HepG2 (cell line): ENCODE measurements around the gene FAM222A. TPM values are rescaled to one million over a fixed set of nuclear protein-coding genes. Genes with fewer than 3 reads are reported as not detected.

Source experiments
- ATAC-seq: fragments of 200-7000 bp; cut with Tn5 transposase; 3 replicates; pipeline ENCODE4 v1.9.1; 2020; ENCODE audit warnings: mild to moderate bottlenecking, moderate library complexity
- BruUV-seq: library from RNA; stranded (reverse); fragments of 400-500 nt; replicated peaks from 2 replicates; lab custom pipeline; 2021; lab: Mats Ljungman, UMichigan
- CTCF ChIA-PET: fragments of 300-600 bp; formaldehyde crosslinking; extraction: SDS; loops from one replicate; lab custom pipeline; 2021; ENCODE audit warnings: low total read pairs, inconsistent platforms, low intra/inter-chr PET ratio; lab: Yijun Ruan, JAX
- POLR2A ChIA-PET: fragments of 350-600 bp; sonication (Branson Sonifier 250); formaldehyde crosslinking; loops from one replicate; lab custom pipeline; 2020; ENCODE audit warnings: antibody characterized with exemption, inconsistent platforms; lab: Yijun Ruan, JAX
- DNase-seq: peaks from one replicate; pipeline ENCODE4 v3.0.0-alpha.2; 2015; ENCODE audit warnings: low spot score
- FAIRE-seq: peaks from 3 replicates; lab custom pipeline; 2011; peaks lifted over from hg19 to GRCh38; lab: Jason Lieb, UNC
- H2AFZ ChIP-seq: one replicate; pipeline ENCODE4 v1.6.1; 2011; ENCODE audit warnings: low read length, inconsistent platforms
- H3K27ac ChIP-seq: fragments of 300-600 bp; 3 replicates; pipeline ENCODE4 v1.8.0; 2011; ENCODE audit warnings: mixed run types, mild to moderate bottlenecking, mixed read lengths, low read length, inconsistent platforms; ENCODE audit not compliant: insufficient read depth; ENCODE audit errors: extremely low read length
- H3K27me3 ChIP-seq, 2 experiments: fragments of 200-600 bp in 1 of 2; 2 replicates in 1 of 2; 3 replicates in 1 of 2; pipeline versions ENCODE4 v1.6.0 to v1.8.0; 2011; ENCODE audit warnings: low read length in 2 of 2, mild to moderate bottlenecking in 2 of 2, moderate library complexity in 2 of 2, inconsistent platforms in 1 of 2; ENCODE audit not compliant: insufficient read depth in 2 of 2, control insufficient read depth in 1 of 2
- H3K36me3 ChIP-seq, 2 experiments: fragments of 200-600 bp in 1 of 2; replicated peaks in 1 of 2; 2 replicates in 1 of 2; 3 replicates in 1 of 2; pipeline versions ENCODE4 v1.5.1 to v1.8.0; 2011; ENCODE audit warnings: low read length in 2 of 2, inconsistent platforms in 1 of 2; ENCODE audit not compliant: insufficient read depth in 2 of 2, control insufficient read depth in 1 of 2
- H3K4me1 ChIP-seq: 2 replicates; pipeline ENCODE4 v1.5.1; 2012; ENCODE audit warnings: low read length, inconsistent platforms; ENCODE audit not compliant: insufficient read depth
- H3K4me2 ChIP-seq: 2 replicates; pipeline ENCODE4 v1.6.0; 2011; ENCODE audit warnings: low read depth, low read length, inconsistent platforms
- H3K4me3 ChIP-seq, 3 experiments: fragments of 200-600 bp in 1 of 3; sonication (generic), shearing (Covaris generic) in 1 of 3; replicated peaks in 1 of 3; 2 replicates each; pipeline ENCODE4 v1.5.1; 2011 to 2016; ENCODE audit warnings: low read length in 3 of 3, inconsistent platforms in 2 of 3, low read depth in 2 of 3, mild to moderate bottlenecking in 2 of 3, control low read depth in 1 of 3, mixed read lengths in 1 of 3; ENCODE audit not compliant: insufficient read depth in 1 of 3
- H3K79me2 ChIP-seq: one replicate; pipeline ENCODE4 v1.6.1; 2011; ENCODE audit warnings: low read length, inconsistent platforms; ENCODE audit not compliant: insufficient read depth
- H3K9ac ChIP-seq: 2 replicates; pipeline ENCODE4 v1.6.0; 2011; ENCODE audit warnings: mild to moderate bottlenecking, low read depth, low read length, inconsistent platforms; ENCODE audit not compliant: insufficient read depth
- H3K9me3 ChIP-seq: 2 replicates; pipeline ENCODE4 v1.5.1; 2012; ENCODE audit warnings: mild to moderate bottlenecking, low read length
- H4K20me1 ChIP-seq: 2 replicates; pipeline ENCODE4 v1.6.0; 2011; ENCODE audit warnings: inconsistent platforms, mild to moderate bottlenecking, low read length, moderate library complexity; ENCODE audit not compliant: insufficient read depth
- ARID4A ChIP-seq: sonication (generic); formaldehyde crosslinking; IDR thresholded peaks from 2 replicates; pipeline ENCODE4 v1.5.0; 2020; ENCODE audit warnings: mild to moderate bottlenecking, missing genetic modification reagents, borderline replicate concordance
- CBX2 ChIP-seq, 2 experiments: fragments of 200-600 bp in 1 of 2; sonication (generic); formaldehyde crosslinking in 1 of 2; IDR thresholded peaks; 2 replicates each; pipeline versions ENCODE4 v1.7.0 to v1.8.1; 2018 to 2022; ENCODE audit warnings: low read depth in 2 of 2, low read length in 1 of 2, mild to moderate bottlenecking in 1 of 2, missing genetic modification reagents in 1 of 2
- HHEX ChIP-seq: IDR thresholded peaks from 2 replicates; pipeline ENCODE4 v1.6.1; 2016; ENCODE audit warnings: control low read depth
- NFE2L2 ChIP-seq: fragments of 150-350 bp; IDR thresholded peaks from 2 replicates; pipeline ENCODE4 v1.6.1; 2014; ENCODE audit warnings: low read length
- NFYB ChIP-seq: sonication (generic); formaldehyde crosslinking; IDR thresholded peaks from 2 replicates; pipeline ENCODE4 v1.4.0; 2020; ENCODE audit warnings: missing genetic modification reagents
- NFYC ChIP-seq: IDR thresholded peaks from 2 replicates; pipeline ENCODE4 v1.6.1; 2016; ENCODE audit warnings: missing genetic modification reagents, missing compliant biosample characterization
- RBM22 ChIP-seq: fragments of 200-400 bp; formaldehyde crosslinking; optimal IDR thresholded peaks from 2 replicates; pipeline ENCODE3; 2017; ENCODE audit warnings: mild to moderate bottlenecking, low read length, moderate library complexity
- STAG1 ChIP-seq: sonication (generic); formaldehyde crosslinking; IDR thresholded peaks from 2 replicates; pipeline ENCODE4 v1.4.0; 2020; ENCODE audit warnings: missing genetic modification reagents
- USF2 ChIP-seq, 2 experiments: sonication (generic) in 1 of 2; formaldehyde crosslinking in 1 of 2; IDR thresholded peaks; 2 replicates each; pipeline versions ENCODE4 v1.5.1 to v1.6.1; 2011 to 2020; ENCODE audit warnings: borderline replicate concordance in 1 of 2, low read depth in 1 of 2, low read length in 1 of 2, mild to moderate bottlenecking in 1 of 2, missing genetic modification reagents in 1 of 2, moderate library complexity in 1 of 2
- ZNF251 ChIP-seq: sonication (generic); formaldehyde crosslinking; IDR thresholded peaks from 2 replicates; pipeline ENCODE4 v1.9.0; 2021; ENCODE audit warnings: mild to moderate bottlenecking, missing genetic modification reagents
- ZSCAN20 ChIP-seq: sonication (generic); formaldehyde crosslinking; IDR thresholded peaks from 2 replicates; pipeline ENCODE4 v1.4.0; 2020; ENCODE audit warnings: missing genetic modification reagents, mild to moderate bottlenecking, borderline replicate concordance
- WGBS: methylation state at CpG from one replicate; pipeline ENCODE4 v1.1.6; 2017; ENCODE audit warnings: low lambda C conversion rate; 5-methylcytosine and 5-hydroxymethylcytosine counted together
- in situ Hi-C: cut with HindIII; loops from 2 replicates; pipeline ENCODE4 v1.10.0; 2017; ENCODE audit warnings: low pct_unique_long_range_greater_than_20kb; ENCODE audit not compliant: extremely low pct_ligation_motif_present
- intact Hi-C: fragments of 100-400 bp; cut with micrococcal nuclease; formaldehyde crosslinking; loops from one replicate; pipeline ENCODE4 v1.10.0; 2022; ENCODE audit not compliant: unreplicated experiment
- polyA plus RNA-seq, 8 experiments: library from polyadenylated mRNA; depleted of rRNA in 3 of 8; stranded (reverse) in 7 of 8; unstranded in 1 of 8; fragments of >200 nt; fragmentation: Illumina TruSeq in 4 of 8; extraction: Trizol in 4 of 8; gene quantifications; 2 replicates each; pipeline versions ENCODE4 v1.2.1 to v1.2.3, GENCODE V29; 2011 to 2016; ENCODE audit warnings: low read depth in 4 of 8, missing spikeins in 1 of 8, mixed read lengths in 1 of 8; ENCODE audit not compliant: insufficient read depth in 1 of 8
- total RNA-seq, 5 experiments: library from RNA; depleted of rRNA; stranded (reverse); fragments of >200 nt; fragmentation: Illumina TruSeq; extraction: Trizol; gene quantifications; 2 replicates each; pipeline ENCODE4 v1.2.3, GENCODE V29; 2016; ENCODE audit warnings: low read depth in 1 of 5

Gene FAM222A
- total and polyA plus RNA-seq, 2 of the 13 experiments (the other 11 are each of a cell fraction or from before 2014, with no cell fraction given): 2.7 to 9.6 TPM

- H3K4me3 ChIP-seq: no peak overlapping the region
- ChIA-PET POLR2A (no interaction called here), CTCF (no interaction called here)
- no peaks in the 10 kb centered on the region for H3K79me2 ChIP-seq
- H3K27me3 ChIP-seq: no peaks in the 10 kb centered on the region; a peak in 1 of 5 replicates
- ATAC-seq (no peak), DNase-seq (no peak), FAIRE-seq (no peak)
- intact Hi-C loops (no loop called here), in situ Hi-C loops (loop anchor here (5.0 kb wide), 2 partner anchors 261 to 351 kb away; no protein-coding TSS in a partner anchor)
- no TSS peak for BruUV-seq
- H3K9me3 ChIP-seq: no peaks in the 10 kb centered on the region
- H3K9ac ChIP-seq: no peak overlapping the region
- H2AFZ ChIP-seq: no peak overlapping the region
- H3K4me1 ChIP-seq: peaks cover 52% of the 10 kb centered on the region
- H3K4me2 ChIP-seq: no peak overlapping the region
- TF ChIP-seq ZSCAN20 (CRISPR knock-in tag) (no peak), NFE2L2 (peak; percentile 66)
- H4K20me1 ChIP-seq: no peaks in the 10 kb centered on the region
- no peak overlapping the region for H3K27ac ChIP-seq
- H3K36me3 ChIP-seq: no peaks in the 10 kb centered on the region
- 52% methylated on average over 1 of the region's 1 CpG for WGBS
Measured at GRCh38 chr12:109778684-109779083, 65.1 kb downstream of the FAM222A start.

GRCh38 chr12:109779382-109779781, 65.8 kb downstream of the FAM222A start:
- H2AFZ ChIP-seq: no peak overlapping the region
- ATAC-seq: no peak
- no peak overlapping the region for H3K4me3 ChIP-seq
- ChIA-PET CTCF (no interaction called here), POLR2A (no interaction called here)
- peak; percentile 47 for DNase-seq
- no peaks in the 10 kb centered on the region for H3K36me3 ChIP-seq
- 75% methylated on average over 6 of the region's 6 CpGs for WGBS
- H3K9me3 ChIP-seq: no peaks in the 10 kb centered on the region
- H3K4me1 ChIP-seq: peaks cover 51% of the 10 kb centered on the region
- intact Hi-C loops: no loop called here
- no TSS peak for BruUV-seq
- peak; percentile 60 for FAIRE-seq
- in situ Hi-C loops: loop anchor here (5.0 kb wide), 2 partner anchors 262 to 352 kb away; no protein-coding TSS in a partner anchor
- no peak overlapping the region for H3K27ac ChIP-seq
- no peaks in the 10 kb centered on the region for H4K20me1 ChIP-seq
- H3K4me2 ChIP-seq: no peak overlapping the region; the same call in 1 of the 2 replicates
- H3K79me2 ChIP-seq: no peaks in the 10 kb centered on the region
- H3K9ac ChIP-seq: no peak overlapping the region
- H3K27me3 ChIP-seq: no peaks in the 10 kb centered on the region; a peak in 1 of 5 replicates
- 0 out of 2 replicates have a peak, but pooled peaks have one; percentile 20 for TF ChIP-seq NFYB (CRISPR knock-in tag)
- peak; percentile 75 for TF ChIP-seq STAG1
- peak; percentile 33; the same call in 1 of the 2 replicates for TF ChIP-seq ARID4A (CRISPR knock-in tag)
- TF ChIP-seq USF2 (IDR thresholded peaks at IDR 0.05; ENCODE audit: low read depth, low read length): 0 out of 2 replicates have a peak, but pooled peaks have one; percentile 25
- no peak; the same call in 1 of the 2 replicates for TF ChIP-seq USF2 (CRISPR knock-in tag; IDR thresholded peaks at IDR 0.05; ENCODE audit: borderline replicate concordance)
- peak; percentile 50; the same call in 1 of the 2 replicates for TF ChIP-seq ZNF251
- no peak for TF ChIP-seq HHEX (CRISPR knock-in tag)
- no peak for TF ChIP-seq CBX2 (IDR thresholded peaks at IDR 0.05; ENCODE audit: low read depth, low read length)
- TF ChIP-seq CBX2 (CRISPR knock-in tag; IDR thresholded peaks at IDR 0.05; ENCODE audit: low read depth): no peak
- peak; percentile 66 for TF ChIP-seq NFYC (CRISPR knock-in tag)
- TF ChIP-seq RBM22: no peak
